HepG2 (cell line): ENCODE results near the gene PIR. TPM values are rescaled to one million over a fixed set of nuclear protein-coding genes. Genes with fewer than 3 reads are reported as not detected.

Experiments used
- CC2D1A ChIP-seq: sonication (generic); formaldehyde crosslinking; IDR thresholded peaks from 2 replicates; pipeline ENCODE4 v1.8.1; 2023; ENCODE audit warnings: mild to moderate bottlenecking, missing genetic modification reagents
- HOXA3 ChIP-seq: sonication (generic); formaldehyde crosslinking; IDR thresholded peaks from 2 replicates; pipeline ENCODE4 v1.5.0; 2020; ENCODE audit warnings: missing genetic modification reagents
- KLF16 ChIP-seq, 2 experiments: sonication (generic) in 1 of 2; formaldehyde crosslinking in 1 of 2; IDR thresholded peaks; 2 replicates each; pipeline versions ENCODE4 v1.6.1 to v1.8.0; 2016 to 2023; ENCODE audit warnings: missing genetic modification reagents in 2 of 2, missing compliant biosample characterization in 1 of 2
- NRL ChIP-seq: sonication (generic); formaldehyde crosslinking; IDR thresholded peaks from 2 replicates; pipeline ENCODE4 v1.5.0; 2020; ENCODE audit warnings: missing genetic modification reagents, mild to moderate bottlenecking, moderate library complexity, borderline replicate concordance
- SKI ChIP-seq: fragments of 450-650 bp; IDR thresholded peaks from one replicate; pipeline ENCODE4 v1.6.1; 2018; ENCODE audit warnings: mild to moderate bottlenecking; ENCODE audit not compliant: partially characterized antibody
- TCF12 ChIP-seq, 2 experiments: fragments of 450-650 bp in 1 of 2; sonication (generic) in 1 of 2; formaldehyde crosslinking in 1 of 2; IDR thresholded peaks; 2 replicates each; pipeline versions ENCODE4 v1.6.1 to v1.8.0; 2017 to 2022; ENCODE audit warnings: antibody characterized with exemption in 1 of 2, mild to moderate bottlenecking in 1 of 2, missing genetic modification reagents in 1 of 2, moderate library complexity in 1 of 2
- TEAD2 ChIP-seq: sonication (generic); formaldehyde crosslinking; IDR thresholded peaks from 2 replicates; pipeline ENCODE4 v1.9.0; 2021; ENCODE audit warnings: missing genetic modification reagents
- ZNF138 ChIP-seq: sonication (generic); formaldehyde crosslinking; IDR thresholded peaks from 2 replicates; pipeline ENCODE4 v1.5.0; 2020; ENCODE audit warnings: mild to moderate bottlenecking, low read depth, missing genetic modification reagents
- ZNF33A ChIP-seq: sonication (generic); formaldehyde crosslinking; IDR thresholded peaks from 2 replicates; pipeline ENCODE4 v1.5.1; 2020; ENCODE audit warnings: missing genetic modification reagents, mild to moderate bottlenecking, moderate library complexity, borderline replicate concordance
- ZNF564 ChIP-seq: sonication (generic); formaldehyde crosslinking; IDR thresholded peaks from 2 replicates; pipeline ENCODE4 v1.8.1; 2023; ENCODE audit warnings: mild to moderate bottlenecking, missing genetic modification reagents
- ZNF660 ChIP-seq: sonication (generic); formaldehyde crosslinking; IDR thresholded peaks from 2 replicates; pipeline ENCODE4 v1.5.1; 2020; ENCODE audit warnings: mild to moderate bottlenecking, low read depth, missing genetic modification reagents, borderline replicate concordance
- ZNF670 ChIP-seq: sonication (generic); formaldehyde crosslinking; IDR thresholded peaks from 2 replicates; pipeline ENCODE4 v1.8.0; 2022; ENCODE audit warnings: mild to moderate bottlenecking, missing genetic modification reagents, borderline replicate concordance
- ZNF75D ChIP-seq: sonication (generic); formaldehyde crosslinking; IDR thresholded peaks from 2 replicates; pipeline ENCODE4 v1.8.1; 2023; ENCODE audit warnings: missing genetic modification reagents, mild to moderate bottlenecking, borderline replicate concordance
- ZNF850 ChIP-seq: sonication (generic); formaldehyde crosslinking; conservative IDR thresholded peaks from 2 replicates; pipeline ENCODE4 v1.9.0; 2021; ENCODE audit warnings: mild to moderate bottlenecking, missing genetic modification reagents
- polyA plus RNA-seq, 8 experiments: library from polyadenylated mRNA; depleted of rRNA in 3 of 8; stranded (reverse) in 7 of 8; unstranded in 1 of 8; fragments of >200 nt; fragmentation: Illumina TruSeq in 4 of 8; extraction: Trizol in 4 of 8; gene quantifications; 2 replicates each; pipeline versions ENCODE4 v1.2.1 to v1.2.3, GENCODE V29; 2011 to 2016; ENCODE audit warnings: low read depth in 4 of 8, missing spikeins in 1 of 8, mixed read lengths in 1 of 8; ENCODE audit not compliant: insufficient read depth in 1 of 8
- total RNA-seq, 5 experiments: library from RNA; depleted of rRNA; stranded (reverse); fragments of >200 nt; fragmentation: Illumina TruSeq; extraction: Trizol; gene quantifications; 2 replicates each; pipeline ENCODE4 v1.2.3, GENCODE V29; 2016; ENCODE audit warnings: low read depth in 1 of 5
- TF ChIP-seq, protein P1 (sequence below): sonication (generic); formaldehyde crosslinking; IDR thresholded peaks from 2 replicates; pipeline ENCODE4 v1.4.0; 2020; ENCODE audit warnings: mild to moderate bottlenecking, missing genetic modification reagents
- TF ChIP-seq, protein P2 (sequence below): sonication (generic); formaldehyde crosslinking; IDR thresholded peaks from 2 replicates; pipeline ENCODE4 v1.4.0; 2020; ENCODE audit warnings: mild to moderate bottlenecking, missing genetic modification reagents
- TF ChIP-seq, protein P3 (sequence below): sonication (generic); formaldehyde crosslinking; IDR thresholded peaks from 2 replicates; pipeline ENCODE4 v1.5.0; 2020; ENCODE audit warnings: mild to moderate bottlenecking, missing genetic modification reagents

PIR gene
- total and polyA plus RNA-seq, 2 of the 13 experiments (the other 11 are each of a cell fraction or from before 2014, with no cell fraction given), result 12.2 to 38.0 TPM

DNA sequence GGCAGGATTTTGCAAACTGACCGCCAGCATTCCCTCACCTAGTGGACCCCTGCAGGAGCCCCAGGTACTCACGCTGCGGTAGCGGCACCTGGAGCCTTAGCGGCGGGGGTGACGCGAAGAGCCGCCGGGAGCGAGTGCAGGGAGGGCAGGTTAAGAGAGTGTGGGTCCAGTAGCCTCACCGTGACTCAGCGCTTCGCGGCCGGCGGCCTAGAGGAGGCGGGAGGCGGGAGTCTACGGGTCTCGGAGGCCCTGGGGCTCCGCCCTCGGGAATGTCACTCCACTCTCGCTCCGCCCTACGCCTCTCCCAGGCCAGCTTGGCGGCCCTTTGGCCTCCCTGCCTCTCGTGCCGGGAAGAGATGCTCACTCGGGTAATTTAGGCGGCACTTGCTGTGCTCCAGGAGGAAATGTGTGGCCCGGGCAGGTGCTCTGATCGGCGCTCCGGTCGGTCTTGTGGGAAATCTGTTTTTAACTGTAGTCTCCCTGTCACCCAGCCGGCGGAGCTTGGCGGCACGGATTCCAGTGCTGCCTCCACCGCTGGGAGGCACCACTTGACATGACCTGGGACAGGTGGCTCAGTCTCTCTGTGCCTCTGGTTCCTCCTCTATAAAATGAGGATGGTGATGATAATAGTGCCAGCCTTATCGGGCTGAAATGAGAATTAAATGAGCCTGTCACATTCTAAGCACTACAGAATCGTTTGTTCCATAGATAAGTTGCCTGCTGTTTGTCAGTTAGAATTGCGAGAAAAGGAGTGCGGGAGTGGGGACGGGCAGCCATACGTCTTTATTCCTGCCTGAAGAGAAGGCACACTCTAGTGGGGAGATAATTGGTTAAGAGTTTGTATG is at the start of gene PIR (continued):
- TF ChIP-seq, protein P1, sequence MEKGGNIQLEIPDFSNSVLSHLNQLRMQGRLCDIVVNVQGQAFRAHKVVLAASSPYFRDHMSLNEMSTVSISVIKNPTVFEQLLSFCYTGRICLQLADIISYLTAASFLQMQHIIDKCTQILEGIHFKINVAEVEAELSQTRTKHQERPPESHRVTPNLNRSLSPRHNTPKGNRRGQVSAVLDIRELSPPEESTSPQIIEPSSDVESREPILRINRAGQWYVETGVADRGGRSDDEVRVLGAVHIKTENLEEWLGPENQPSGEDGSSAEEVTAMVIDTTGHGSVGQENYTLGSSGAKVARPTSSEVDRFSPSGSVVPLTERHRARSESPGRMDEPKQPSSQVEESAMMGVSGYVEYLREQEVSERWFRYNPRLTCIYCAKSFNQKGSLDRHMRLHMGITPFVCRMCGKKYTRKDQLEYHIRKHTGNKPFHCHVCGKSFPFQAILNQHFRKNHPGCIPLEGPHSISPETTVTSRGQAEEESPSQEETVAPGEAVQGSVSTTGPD, result no peak
- peak; percentile 35; the same call in 1 of the 2 replicates for TF ChIP-seq HOXA3 (CRISPR knock-in tag)
- TF ChIP-seq ZNF660 (CRISPR knock-in tag), result no peak
- TF ChIP-seq CC2D1A (CRISPR knock-in tag), result no peak
- TF ChIP-seq, protein P2, sequence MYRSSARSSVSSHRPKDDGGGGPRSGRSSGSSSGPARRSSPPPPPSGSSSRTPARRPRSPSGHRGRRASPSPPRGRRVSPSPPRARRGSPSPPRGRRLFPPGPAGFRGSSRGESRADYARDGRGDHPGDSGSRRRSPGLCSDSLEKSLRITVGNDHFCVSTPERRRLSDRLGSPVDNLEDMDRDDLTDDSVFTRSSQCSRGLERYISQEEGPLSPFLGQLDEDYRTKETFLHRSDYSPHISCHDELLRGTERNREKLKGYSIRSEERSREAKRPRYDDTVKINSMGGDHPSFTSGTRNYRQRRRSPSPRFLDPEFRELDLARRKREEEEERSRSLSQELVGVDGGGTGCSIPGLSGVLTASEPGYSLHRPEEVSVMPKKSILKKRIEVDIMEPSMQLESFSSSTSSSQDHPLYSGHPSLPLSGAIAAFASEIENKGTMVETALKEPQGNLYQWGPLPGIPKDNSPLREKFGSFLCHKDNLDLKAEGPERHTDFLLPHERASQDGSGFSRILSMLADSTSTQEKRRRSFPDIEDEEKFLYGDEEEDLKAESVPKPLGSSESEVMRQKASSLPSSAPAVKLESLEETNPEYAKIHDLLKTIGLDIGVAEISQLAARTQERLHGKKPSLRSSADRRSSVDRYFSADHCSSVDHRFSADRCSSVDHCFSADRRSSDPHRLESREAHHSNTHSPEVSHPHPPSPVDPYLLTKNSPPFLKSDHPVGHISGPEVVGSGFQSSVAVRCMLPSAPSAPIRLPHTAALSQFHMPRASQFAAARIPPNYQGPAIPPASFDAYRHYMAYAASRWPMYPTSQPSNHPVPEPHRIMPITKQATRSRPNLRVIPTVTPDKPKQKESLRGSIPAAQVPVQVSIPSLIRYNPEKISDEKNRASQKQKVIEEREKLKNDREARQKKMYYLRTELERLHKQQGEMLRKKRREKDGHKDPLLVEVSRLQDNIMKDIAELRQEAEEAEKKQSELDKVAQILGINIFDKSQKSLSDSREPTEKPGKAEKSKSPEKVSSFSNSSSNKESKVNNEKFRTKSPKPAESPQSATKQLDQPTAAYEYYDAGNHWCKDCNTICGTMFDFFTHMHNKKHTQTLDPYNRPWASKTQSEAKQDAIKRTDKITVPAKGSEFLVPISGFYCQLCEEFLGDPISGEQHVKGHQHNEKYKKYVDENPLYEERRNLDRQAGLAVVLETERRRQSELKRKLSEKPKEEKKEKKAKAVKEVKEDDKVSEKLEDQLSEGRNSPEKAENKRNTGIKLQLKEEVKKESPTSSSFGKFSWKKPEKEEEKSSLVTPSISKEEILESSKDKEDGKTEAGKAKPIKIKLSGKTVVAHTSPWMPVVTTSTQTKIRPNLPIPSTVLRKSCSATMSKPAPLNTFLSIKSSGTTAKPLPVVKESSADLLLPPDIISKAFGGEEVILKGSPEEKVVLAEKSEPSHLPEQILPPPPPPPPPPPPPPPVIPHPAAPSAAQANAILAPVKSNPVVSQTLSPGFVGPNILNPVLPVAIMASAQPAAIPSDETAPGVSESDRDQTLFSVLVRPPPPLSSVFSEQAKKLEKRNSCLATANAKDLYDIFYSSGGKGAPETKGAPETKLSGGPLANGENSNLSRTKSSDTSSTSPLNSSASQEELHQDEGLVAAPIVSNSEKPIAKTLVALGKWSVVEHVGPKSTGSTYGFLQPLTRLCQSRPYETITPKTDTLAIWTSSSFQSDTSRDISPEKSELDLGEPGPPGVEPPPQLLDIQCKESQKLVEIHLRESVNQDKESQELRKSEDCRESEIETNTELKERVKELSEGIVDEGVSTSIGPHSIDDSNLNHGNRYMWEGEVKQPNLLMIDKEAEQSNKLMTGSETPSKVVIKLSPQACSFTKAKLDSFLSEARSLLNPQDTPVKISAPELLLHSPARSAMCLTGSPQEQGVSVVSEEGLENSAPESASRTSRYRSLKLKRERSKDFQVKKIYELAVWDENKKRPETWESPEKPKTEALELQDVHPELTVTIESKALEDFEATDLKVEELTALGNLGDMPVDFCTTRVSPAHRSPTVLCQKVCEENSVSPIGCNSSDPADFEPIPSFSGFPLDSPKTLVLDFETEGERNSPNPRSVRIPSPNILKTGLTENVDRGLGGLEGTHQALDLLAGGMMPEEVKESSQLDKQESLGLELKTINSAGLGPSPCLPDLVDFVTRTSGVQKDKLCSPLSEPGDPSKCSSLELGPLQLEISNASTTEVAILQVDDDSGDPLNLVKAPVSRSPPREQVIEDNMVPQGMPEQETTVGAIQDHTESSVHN, result no peak
- TF ChIP-seq NRL (CRISPR knock-in tag), result no peak
- TF ChIP-seq KLF16 (CRISPR knock-in tag; IDR thresholded peaks at IDR 0.05), result no peak; a peak in 1 of 4 replicates
- TF ChIP-seq ZNF33A, result no peak
- TF ChIP-seq ZNF850, result no peak
- TF ChIP-seq TCF12 (IDR thresholded peaks at IDR 0.05), result no peak
- no peak for TF ChIP-seq TCF12 (CRISPR knock-in tag; IDR thresholded peaks at IDR 0.05)
- TF ChIP-seq ZNF564 (CRISPR knock-in tag), result no peak
- TF ChIP-seq ZNF138, result no peak
- TF ChIP-seq, protein P3, sequence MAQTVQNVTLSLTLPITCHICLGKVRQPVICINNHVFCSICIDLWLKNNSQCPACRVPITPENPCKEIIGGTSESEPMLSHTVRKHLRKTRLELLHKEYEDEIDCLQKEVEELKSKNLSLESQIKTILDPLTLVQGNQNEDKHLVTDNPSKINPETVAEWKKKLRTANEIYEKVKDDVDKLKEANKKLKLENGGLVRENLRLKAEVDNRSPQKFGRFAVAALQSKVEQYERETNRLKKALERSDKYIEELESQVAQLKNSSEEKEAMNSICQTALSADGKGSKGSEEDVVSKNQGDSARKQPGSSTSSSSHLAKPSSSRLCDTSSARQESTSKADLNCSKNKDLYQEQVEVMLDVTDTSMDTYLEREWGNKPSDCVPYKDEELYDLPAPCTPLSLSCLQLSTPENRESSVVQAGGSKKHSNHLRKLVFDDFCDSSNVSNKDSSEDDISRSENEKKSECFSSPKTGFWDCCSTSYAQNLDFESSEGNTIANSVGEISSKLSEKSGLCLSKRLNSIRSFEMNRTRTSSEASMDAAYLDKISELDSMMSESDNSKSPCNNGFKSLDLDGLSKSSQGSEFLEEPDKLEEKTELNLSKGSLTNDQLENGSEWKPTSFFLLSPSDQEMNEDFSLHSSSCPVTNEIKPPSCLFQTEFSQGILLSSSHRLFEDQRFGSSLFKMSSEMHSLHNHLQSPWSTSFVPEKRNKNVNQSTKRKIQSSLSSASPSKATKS (CRISPR knock-in tag), result no peak
- TF ChIP-seq SKI, result no peak
- no peak for TF ChIP-seq ZNF670 (CRISPR knock-in tag)
- TF ChIP-seq TEAD2 (CRISPR knock-in tag), result no peak
- no peak for TF ChIP-seq ZNF75D (CRISPR knock-in tag)
